Activated CD4-positive, alpha-beta T cell treated with anti-CD3 and anti-CD28 coated beads for 24 hours (primary cell): ENCODE measurements around the gene CDIPT.
A peak's percentile ranks its signal among the peaks of the same experiment; 100 is the strongest.
"Not testable (repeated sequence)": the region's sequence is repeated elsewhere in the genome, so short reads cannot be mapped to it uniquely, and the experiment has no call there.

ENCODE experiments used
- DNase-seq, 2 donors: peaks; one replicate each; pipeline ENCODE4 v3.0.0-alpha.2; 2020; ENCODE audit warnings: low read depth in 2 of 2

The CDIPT gene

GRCh38 chr16:29858149-29858849, 4.7 kb downstream of the CDIPT start:
- DNase-seq = no peak

- DNase-seq = no peak
Observed at GRCh38 chr16:29857133-29857760, 5.8 kb downstream of the CDIPT start.

- no peak for DNase-seq
Observed at GRCh38 chr16:29854520-29855100, 8.4 kb downstream of the CDIPT start.

GRCh38 chr16:29852654-29853053, 10.4 kb downstream of the CDIPT start:
- no peak for DNase-seq

GRCh38 chr16:29850998-29851397, 12.0 kb downstream of the CDIPT start:
- DNase-seq = no peak

- DNase-seq = no peak
Observed at GRCh38 chr16:29849505-29849904, 13.5 kb downstream of the CDIPT start.

GRCh38 chr16:29848420-29849297, 14.4 kb downstream of the CDIPT start:
- peak; percentile 80 to 81 for DNase-seq

GRCh38 chr16:29845656-29846055, 17.4 kb downstream of the CDIPT start:
- no peak for DNase-seq

- DNase-seq = no peak
Observed at GRCh38 chr16:29844575-29845331, 18.3 kb downstream of the CDIPT start.

- no peak for DNase-seq
Observed at GRCh38 chr16:29843931-29844330, 19.1 kb downstream of the CDIPT start.

- no peak for DNase-seq
Observed at GRCh38 chr16:29842732-29843346, 20.2 kb downstream of the CDIPT start.

GRCh38 chr16:29841631-29842030, 21.4 kb downstream of the CDIPT start:
- DNase-seq = no peak

- no peak for DNase-seq
Observed at GRCh38 chr16:29840240-29840639, 22.8 kb downstream of the CDIPT start.

- DNase-seq = no peak
Observed at GRCh38 chr16:29839822-29840221, 23.2 kb downstream of the CDIPT start.

GRCh38 chr16:29837841-29838240, 25.2 kb downstream of the CDIPT start:
- DNase-seq = no peak

- DNase-seq = no peak
Observed at GRCh38 chr16:29836623-29837022, 26.4 kb downstream of the CDIPT start.

GRCh38 chr16:29835926-29836325, 27.1 kb downstream of the CDIPT start:
- no peak for DNase-seq

GRCh38 chr16:29834079-29834478, 28.9 kb downstream of the CDIPT start:
- no peak for DNase-seq

GRCh38 chr16:29833219-29833618, 29.8 kb downstream of the CDIPT start:
- not testable (repeated sequence) for DNase-seq

GRCh38 chr16:29831490-29831889, 31.5 kb downstream of the CDIPT start:
- DNase-seq = no peak

- no peak for DNase-seq
Observed at GRCh38 chr16:29830774-29831173, 32.3 kb downstream of the CDIPT start.
